T-helper 17 cell (primary cell): ENCODE data around the gene TYRP1. TPM values are rescaled to one million over a fixed set of nuclear protein-coding genes. Genes with fewer than 3 reads are reported as not detected.

ENCODE experiments used
- total RNA-seq, 4 donors: library from RNA in 2 of 4; stranded (reverse) in 2 of 4; gene quantifications; one replicate each; pipeline ENCODE4 v1.2.3 and lab custom pipeline; 2022 to 2026

TYRP1 gene
- total RNA-seq, 2 donors from 2014 or later = not detected

Other genes with a start within 250 kb of the TYRP1 start
- under 1 TPM in 1 of 2 donors, not detected in 1; 0.31 TPM for gene LURAP1L, start 81.6 kb downstream of the TYRP1 start, total RNA-seq